ENCODE data around the gene DTX1.
A peak's percentile ranks its signal among the peaks of the same experiment; 100 is the strongest.

Gene DTX1

DNA sequence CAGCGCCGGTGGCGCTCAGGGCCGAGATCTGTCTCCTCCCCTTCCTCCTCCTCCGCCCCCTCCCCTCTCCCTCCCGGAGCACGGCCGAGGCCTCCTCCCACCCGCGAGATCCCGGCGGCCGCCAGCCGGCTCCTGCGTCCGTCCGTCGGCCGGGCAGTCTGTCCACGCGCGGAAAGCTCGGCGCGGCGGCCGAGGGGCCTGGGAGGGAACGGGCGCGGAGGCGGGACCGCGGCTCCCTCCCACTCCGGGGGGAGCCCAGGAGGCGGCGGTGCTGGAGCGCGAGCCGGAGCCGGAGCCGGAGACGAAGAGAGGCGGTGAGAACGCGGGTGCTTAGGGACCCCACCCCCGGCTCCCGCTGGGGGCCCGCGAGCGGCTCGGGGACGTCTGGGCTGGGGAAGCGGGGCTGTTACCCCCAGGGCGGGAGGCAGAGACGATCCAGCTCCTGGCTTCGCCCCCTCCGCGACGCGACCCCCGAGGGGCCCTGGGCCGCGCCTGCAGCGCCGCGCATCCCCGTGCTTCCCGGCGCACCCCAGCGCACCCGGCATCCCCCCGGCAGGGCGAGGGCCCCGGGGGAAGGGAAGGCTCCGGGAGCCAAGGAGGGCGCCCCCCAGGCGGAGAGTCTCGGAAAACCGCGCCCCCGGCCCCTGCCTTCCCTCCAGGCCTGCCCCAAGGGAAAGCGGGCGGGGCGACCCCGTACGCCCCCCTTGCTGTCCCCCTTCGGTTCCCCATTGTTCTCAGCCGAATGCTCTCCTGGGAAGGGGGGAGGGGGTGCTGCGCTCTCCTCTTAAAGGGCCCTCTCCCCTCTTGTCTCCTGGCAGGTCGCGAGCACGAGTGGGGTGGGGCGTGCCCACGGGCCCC, at the start of gene DTX1:
Gene DTX1 (plus strand): TSS at position 100 of the 858 bp plus-strand sequence. CDS start 1,463 bp downstream, outside the sequence.
- peak; percentile 17 for DNase-seq

DNA sequence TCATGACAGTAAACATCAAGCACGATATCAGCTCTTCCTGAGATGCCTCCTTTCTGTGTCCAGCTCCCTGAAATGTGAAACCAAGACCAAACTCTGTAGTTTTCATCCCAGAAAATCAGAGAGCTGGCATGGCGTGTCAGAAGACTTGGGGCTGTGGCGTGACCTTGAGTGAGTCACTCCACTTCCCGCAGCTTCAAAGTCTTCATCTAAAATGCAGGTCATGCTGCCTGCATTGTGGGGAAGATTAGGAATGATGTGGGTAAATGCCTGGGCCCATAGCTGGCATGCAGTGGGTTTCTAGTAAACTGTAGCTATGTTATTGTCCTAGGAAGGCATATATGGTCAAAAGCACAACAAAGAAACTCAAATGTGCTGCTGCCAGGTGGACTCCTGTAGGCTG, 49.4 kb upstream of the DTX1 start:
- no peak for DNase-seq

DNA sequence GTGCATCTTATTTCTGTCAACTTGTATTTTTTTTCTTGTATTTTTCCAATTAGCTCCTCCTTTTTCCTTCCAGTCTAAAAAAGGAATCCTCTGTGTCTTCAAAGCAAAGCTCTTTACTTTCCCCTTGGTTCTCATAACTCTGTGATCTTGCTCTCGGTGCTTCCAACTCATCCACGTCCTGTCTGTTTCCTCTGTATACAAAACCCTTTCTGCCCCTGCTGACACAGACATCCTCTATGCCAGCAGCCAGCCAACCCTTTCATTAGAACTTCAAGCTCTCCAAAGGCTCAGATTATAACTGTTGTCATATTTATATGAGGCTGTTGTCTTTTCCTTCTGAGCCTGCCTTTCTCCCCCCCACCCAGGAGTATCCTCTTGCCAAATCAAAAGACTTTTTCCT, 45.8 kb upstream of the DTX1 start:
- DNase-seq: no peak

DNA sequence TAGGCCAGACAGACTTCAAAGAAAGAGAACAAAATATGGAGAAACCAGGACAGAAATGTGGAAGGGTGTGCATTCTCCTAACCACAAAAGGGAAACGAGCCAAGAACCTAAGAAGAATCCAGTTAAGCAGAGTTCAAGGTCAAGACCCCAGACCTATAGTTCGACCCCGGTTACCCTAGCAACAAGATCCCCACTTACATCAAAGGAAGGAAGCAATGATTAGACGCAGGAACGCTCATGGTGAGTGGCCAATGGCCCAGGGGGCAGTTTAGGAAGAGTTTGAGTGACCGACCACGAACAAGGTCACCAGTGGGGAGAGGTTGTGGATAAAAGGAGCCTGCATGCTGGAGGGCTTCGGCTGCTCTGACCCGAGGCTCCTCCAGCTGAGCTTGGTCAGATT, 42.0 kb upstream of the DTX1 start:
- no peak for DNase-seq

DNA sequence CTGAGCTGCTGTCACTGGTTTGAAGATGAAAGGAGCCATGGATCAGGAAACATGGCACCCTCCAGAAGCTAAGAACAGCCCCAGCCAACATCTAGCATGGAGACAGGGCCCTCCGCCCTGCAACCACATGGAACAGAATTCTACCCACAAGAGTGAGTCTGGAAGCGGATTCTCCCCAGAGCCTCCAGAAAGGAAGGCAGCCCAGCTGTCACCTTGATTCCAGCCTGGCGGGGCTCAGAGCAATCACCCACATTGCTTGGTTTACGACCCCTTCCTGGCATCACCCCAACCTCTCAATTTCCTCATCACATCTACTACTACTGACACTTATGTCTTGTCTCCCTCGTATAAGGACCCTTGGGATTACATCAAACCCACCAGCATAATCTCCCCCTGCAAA, 39.7 kb upstream of the DTX1 start:
- no peak for DNase-seq

DNA sequence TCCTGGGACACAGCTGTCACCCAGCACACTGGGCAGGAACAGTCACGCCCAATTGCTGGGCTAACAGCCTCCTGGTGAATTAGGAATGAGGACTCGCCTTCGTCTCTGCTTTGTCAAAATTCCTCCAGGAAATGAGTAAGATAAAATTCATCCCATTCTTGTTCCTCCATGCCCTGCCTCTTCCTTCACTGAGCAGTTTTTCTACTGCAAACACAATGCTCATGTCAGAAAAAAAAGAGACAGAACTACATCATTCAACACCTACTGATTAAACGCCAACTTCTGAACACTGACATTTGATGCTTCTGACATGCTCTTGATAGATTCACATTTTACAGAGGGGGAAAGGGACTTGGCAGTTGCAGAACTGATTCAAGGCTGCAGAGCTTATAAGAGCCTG, 37.5 kb upstream of the DTX1 start:
- no peak for DNase-seq

DNA sequence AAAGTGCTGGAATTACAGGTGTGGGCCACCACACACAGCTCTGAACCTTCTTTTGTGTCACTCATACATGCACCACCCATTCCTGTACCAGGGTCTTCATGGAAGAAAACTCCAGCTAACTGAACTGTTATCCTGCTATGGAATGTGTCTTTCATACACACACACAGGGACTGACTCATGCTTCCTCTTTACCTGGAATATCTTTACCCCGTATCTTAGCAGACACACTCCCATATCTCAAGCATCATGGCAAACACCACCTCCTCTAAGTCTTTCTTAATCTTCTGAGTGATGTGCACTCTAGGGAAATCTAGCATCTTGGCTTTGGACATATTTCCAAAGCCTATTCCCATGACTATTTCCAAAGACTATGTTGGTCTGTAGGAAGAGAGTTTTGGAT, 35.0 kb upstream of the DTX1 start:
- DNase-seq: no peak

DNA sequence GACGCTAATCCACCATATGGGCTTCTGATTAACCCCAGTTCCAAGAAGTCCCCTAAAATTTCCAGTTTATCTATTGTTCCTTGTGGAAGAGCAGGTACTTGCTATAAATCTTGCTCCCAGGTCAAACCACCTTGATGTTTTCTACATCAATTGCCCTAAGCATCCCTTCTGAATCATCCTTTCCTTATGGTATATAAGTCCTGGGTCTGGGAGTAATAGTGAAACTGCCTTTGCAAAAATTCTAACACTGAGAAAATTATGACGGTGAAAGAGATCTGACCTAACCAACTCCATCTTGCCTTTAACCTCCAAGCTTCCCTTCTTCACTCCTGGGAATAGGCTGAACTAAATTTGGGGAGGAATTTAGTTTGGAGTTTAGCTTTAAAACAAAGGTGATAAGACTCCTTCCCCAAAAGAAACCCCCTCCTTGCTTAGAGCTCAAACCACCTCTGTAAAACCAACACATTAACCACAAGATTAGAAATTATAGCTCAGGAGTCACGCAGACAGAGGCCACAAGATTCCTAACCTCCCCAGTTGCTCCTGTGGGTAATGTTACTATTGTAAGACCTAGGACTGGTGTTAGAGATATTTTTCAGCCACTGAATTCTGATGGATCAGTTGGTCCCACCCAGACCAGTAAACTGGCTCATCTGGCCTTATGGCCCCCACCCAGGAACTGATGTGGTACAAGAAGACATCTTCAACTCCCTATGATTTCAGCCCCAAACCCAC, 33.8 kb upstream of the DTX1 start:
- DNase-seq: no peak

DNA sequence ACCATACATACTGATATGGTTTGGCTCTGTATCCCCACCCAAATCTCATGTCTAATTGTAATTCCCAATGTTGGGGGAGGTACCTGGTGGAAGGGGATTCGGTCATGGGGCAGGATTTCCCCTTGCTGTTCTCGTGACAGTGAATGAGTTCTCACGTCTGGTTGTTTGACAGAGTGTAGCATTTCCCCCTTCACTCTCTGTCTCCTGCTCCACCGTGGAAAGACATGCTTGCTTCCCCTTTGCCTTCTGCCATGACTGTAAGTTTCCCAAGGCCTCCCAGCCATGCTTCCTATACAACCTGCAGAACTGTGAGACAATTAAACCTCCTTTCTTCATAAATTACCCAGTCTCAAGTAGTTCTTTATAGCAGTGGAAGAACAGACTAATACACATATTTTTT, 28.8 kb upstream of the DTX1 start:
- DNase-seq: no peak

DNA sequence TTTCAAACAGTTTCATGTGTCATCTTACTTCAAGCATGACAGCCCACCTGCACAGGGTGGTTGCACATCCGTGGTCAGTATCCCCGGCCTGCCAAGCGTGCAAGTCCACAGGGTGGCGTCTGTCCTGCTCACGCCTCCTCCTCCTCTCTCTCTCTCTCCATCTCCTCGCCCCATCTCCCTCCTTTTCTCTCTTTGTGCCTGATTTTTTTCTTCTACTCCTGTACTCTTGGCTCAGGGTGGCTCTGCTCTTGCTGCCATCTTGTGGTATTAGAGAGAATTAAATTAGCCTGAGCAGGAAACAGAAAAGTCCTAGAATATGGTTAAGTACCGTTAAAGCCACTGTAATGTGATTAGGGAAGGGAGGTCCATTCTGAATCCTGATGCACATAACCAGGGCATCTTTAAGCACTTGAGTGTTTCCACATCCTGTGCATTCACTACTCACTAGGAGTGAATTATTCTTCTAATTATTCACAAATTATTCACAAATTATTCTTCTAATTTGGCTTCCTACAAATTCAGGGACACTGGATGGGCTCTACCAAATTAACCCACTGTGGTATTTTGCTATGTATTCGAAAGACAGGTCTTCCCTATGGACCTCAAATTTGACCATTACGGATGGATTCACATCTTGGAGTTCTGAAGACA, 25.5 kb upstream of the DTX1 start:
- DNase-seq: peak; percentile 62

DNA sequence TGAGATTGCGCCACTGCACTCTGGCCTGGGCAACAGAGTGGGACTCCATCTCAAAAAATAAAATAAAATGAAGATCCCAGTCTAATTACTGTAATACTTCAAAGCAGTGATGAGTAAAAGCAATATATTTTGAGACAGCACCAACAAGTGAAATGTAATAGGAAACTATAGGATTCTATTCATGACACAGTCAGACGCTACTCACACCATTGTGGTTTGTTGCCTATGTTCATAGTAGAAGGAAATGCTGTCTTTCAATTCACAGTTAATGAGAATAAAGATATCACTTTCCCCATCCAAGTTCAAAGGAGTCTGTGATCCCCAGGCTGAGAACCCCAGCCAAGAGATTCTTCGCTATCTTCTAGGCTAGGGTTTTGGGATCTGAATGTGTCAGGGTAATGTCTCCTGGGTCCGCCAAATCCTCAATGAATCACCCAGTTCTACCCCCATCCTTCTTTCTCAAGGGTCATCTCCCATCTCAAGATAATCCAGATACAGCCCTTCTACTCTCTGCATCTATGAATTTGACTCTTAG, 16.6 kb upstream of the DTX1 start:
- DNase-seq: no peak

DNA sequence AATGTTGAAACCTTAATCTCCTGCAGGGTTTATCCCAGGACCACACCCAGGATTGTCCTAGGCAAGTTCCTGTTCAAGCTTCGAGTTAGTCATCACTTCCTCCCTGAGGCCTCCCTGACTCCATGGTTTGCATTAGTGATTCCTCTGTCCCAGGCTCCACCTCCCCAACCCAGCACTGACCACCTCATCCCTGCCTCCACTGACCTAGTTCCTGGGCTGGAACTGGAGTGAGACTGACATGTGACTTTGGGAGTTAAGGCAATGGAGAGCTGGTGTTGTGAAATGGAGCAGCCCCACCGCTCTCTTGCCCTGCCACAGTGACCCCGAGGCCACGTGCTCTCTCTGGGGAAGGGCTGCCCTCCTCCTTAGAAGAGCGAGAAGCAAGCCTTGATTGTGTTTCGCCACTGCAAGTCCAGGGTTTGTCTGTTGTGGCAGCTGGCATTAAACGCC, 15.8 kb upstream of the DTX1 start:
- no peak for DNase-seq

DNA sequence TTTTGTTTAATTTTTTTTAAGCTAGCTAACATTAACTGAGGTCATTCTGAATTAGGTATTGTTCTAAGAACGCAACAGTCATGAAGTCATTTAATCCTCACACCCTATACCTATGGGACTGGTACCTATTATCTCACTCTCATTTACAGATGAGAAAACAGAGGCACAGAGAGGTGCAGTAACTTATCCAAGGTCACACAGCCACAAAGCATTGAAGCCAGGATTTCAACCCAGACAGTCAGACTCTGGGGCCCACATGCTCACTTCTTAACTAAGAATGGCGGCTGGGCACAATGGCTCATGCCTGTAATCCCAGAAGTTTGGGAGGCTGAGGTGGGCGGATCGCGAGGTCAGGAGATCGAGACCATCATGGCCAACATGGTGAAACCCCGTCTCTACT, 15.0 kb upstream of the DTX1 start:
- DNase-seq: no peak

DNA sequence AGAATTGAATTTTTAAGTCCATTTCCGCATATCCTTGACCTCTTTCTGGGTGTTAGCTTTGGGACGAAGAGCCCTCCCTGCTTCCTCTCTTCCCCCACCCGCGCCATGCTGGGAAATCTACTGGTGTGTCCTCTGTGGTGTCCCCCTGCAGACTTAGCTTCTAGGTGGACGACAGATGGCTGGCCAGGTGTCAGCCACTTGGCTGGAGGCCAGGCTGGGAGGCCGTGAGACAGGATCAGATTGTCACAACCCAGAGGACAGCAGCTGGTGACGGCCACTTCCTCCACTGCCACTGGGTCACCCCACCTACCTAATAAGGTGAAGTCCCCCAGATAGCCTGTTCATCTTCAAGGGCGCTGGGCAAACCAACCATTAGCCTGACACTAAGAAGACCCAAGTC, 13.3 kb upstream of the DTX1 start:
- DNase-seq: no peak

DNA sequence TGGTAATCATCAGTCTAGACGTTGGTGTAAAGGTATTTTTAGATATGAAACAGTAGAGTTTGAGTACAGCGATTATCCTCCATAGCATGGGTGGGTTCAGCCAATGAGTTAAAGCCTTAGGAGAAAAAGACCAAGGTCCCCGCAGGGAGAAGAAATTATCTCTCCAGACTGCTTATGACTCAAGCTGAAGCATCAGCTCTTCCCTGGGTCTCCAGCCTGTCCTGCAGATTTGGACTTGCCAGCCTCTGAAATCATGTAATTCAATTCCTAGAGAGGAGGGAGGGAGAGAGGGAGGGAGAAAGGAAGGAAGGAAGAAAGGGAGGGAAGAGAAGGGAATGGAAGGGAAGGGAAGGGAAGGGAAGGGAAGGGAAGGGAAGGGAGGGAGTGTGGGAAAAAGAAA, 12.0 kb upstream of the DTX1 start:
- no peak for DNase-seq

DNA sequence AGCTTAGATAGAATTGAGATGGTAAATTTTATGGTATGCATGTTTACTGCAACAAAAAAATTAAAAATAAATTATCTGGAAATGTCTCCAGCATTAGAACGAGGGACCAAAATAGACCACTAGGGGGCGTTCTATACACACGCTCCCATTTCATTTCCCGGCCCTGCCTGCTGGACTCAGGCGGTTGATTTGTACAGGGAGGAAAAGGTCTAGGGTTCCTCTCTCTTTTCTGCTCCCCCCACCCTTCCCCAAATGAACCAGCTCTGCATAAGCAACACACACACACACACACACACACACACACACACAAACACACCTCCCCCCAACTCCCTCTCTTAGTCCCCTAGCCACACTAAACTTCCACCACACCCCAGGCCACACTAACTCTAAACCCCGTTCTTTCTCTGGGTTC, 7.8 kb upstream of the DTX1 start:
- DNase-seq: peak; percentile 64

DNA sequence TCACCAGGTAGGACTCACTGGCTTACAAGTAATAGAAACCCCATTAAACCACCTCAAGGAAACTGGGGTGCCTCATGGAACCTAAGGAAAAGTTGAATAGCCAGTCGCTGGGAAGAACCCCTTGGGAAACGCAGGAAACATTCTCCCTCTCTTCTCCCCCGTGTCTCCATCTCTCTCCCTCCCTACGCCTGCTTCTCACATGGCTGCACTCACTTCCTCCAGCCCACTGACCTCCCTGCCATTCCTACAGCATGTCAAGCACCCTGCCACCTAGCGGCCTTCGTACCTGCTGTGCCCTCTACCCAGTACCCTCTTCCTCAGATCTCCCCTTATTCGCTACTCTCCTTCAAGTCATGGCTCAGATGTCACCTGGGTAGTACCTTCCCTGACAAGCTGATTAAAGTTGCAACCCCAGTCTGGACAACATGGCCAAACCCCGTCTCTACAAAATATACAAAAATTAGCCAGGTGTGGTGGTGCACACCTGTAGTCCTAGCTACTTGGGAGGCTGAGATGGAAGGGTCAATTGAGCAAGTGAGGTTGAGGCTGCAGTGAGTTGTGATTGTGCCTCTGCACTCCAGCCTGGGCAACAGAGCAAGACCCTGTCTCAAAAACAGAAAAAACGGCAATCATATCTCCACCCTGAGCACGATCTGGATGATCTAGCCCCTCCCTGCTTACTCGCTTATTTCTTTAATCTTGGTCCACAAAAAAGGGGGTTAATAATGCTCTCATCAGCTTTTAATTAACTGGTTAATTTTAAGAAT, 6.4 kb upstream of the DTX1 start:
- no peak for DNase-seq

DNA sequence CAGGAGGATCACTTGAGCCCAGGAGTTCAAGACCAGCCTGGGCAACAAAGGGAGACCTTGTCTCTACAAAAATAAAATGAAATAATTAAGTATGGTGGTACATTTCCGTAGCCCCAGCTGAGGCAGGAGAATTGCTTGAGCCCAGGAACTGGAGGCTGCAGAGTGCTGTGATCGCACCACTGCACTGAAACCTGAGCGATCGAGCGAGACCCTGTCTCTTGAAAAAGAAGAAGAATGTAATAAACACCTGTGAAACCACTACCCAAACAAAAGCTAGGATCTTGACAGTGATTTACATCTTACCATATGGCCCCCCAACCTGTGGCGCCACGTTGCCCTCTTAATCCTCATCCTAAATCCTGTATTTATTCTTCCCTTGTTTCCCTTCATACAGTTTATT, 5.7 kb upstream of the DTX1 start:
- DNase-seq: no peak

DNA sequence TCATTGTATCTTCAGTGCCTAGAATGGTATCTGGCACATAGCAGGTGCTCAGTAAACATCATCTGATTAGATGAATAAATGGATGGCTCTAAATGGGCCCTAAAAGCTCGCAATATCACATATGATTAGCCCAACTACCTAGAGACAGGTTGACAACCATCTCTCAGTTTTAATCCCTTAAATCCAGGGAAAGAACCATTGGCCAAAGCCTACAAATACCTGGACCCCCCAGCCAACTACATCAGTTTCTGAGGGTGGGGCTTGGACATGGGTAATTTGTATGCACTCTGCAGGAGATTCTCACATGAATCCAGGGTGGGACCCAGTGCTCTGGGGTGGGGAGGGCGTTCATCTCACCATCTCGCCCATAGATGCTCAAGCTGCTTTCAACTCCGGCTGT, 4.8 kb upstream of the DTX1 start:
- no peak for DNase-seq

DNA sequence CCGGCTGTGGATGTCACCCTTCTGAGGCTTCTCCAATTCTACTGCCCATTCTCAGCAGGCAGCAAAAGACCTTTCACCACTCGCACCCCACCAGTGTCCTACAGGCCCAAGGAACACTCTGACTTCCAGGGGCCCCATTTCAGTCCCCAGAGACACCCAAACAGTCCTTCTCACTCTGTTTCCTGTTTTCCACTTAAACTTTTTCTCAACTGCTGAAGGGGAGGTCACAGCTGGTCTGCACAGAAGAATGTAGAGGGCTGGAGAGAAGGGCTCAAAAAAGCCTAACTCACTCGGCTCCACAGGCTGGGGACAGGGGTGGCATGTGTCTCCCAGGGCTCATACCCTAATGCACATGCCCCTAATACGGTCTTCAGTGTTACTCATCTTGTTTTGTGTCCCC, 4.2 kb upstream of the DTX1 start:
- DNase-seq: no peak

DNA sequence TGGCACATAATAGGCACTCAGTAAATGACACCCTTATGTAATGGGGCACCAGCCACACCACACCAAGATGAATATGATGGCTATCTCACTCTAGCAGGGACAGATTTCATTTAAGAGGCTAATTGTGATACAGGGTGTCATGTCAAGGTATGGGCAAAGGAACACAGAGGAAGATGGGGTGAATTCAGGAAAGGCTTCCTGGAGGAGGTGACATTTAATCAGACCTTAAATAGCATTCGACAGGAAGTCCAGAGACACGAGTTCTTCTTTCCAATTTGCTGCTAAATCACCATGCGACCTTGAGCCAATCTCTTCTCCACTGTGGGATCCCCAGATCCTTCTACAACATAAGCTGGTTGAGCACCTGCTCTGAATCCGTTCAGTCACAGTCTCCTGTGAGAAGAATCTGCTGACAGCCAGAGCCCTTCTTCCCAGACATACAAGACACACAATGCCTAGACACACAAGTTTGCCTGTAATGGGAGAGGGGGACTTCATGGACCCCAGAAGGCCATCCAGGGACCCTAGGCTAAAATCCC, 1.5 kb upstream of the DTX1 start:
- DNase-seq: no peak

DNA sequence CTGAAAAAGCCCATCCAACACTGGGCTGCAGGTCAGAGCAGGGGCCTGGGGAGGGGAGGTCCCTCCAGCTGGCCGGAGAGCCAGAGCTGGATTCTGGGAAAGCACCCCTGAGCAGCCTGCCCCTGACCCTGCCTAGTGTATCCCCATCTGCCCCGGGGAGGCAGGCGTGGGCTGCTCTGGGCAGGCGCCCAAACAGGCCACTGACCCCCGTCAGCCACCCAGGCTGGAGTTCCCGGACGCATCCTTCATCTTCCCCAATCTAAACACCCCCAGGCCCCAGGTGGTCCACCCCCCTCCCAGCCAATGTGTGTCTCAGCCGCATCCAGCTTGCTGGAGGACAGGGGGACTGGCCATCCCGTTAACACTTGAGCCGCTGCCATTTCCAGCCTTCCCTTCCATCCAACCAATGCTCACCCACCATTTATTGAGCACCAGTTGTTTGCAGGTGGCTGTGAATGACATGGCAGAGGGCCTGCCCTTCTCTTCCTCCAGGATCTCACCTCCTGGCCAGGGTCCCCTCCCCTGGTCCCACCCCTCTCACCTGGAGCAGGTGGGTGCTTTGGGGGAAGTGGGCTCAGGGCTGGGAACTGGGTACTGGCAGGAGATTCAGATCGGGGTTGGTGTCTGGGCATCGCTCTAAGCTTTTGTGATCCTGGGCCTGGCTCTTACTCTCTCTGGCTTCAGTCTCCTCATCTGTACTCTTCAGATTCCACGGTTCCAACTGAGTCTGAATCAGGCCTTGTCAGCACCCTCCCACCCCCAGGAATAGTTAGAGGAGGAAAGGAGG, 743 bp upstream of the DTX1 start:
- DNase-seq: no peak
